Fibroblast of skin of abdomen (primary cell): Measurements from ENCODE around the gene TFPI.
"Not testable (repeated sequence)": the region's sequence is repeated elsewhere in the genome, so short reads cannot be mapped to it uniquely, and the experiment has no call there.

Experiments
- DNase-seq: peaks from one replicate; pipeline ENCODE4 v3.0.0-alpha.2; 2013

TFPI gene

DNA sequence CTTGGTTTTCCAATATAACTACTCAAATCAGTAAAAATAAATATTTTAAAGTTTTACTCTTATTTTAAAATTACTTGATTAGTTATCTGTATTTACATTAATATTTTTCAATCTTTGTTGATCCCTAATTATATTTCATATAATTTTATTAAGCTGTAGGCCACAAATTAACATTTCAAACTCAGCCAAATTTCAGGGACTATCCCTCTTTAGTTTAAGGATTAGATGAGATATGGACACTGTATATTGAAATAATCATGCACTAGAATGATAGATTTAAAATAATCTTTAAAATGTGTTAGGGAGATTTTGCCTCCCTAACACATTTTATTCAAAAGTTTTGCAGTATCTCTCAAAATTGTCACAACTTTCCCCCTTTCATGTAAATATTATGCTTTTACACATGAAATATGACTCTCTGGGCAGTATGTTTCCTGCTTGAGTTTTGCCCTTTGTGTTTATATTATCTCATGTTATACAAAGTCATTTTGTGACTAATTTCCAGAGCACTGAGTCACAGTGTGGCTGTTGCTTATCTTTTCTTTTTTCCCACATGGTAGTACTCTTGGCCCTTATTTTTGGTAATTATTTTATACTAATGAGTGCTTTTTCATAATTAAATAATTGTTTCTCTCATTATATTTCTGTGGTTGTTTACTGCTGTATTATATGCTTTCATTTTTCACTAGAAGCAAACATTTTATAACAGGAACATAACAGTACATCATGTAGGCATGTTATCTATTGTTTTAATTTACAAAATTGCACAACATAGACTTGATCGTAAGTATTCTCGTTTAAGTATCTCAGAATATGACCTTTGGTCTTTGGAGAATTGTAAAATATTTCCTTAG is 1.2 kb downstream of the TFPI start:
- peak; percentile 52 for DNase-seq

DNA sequence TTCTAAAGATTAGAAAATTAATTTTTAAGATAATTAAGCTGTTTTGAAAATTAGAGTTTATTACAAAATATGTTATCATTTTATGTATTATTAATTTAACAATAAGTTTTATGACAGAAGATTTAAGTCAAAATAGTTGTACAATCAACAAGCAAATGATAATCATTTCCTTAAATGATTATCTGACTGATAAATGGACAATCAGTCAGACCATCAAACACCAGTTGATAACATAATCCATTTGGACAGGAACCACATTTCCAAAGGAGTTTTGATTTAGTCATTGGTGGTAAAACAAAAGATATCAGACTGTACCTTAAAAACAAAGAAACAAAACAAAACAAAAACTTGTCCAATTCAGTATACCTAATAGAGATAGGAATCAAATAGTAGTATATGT is 1.9 kb downstream of the TFPI start:
- no peak for DNase-seq

DNA sequence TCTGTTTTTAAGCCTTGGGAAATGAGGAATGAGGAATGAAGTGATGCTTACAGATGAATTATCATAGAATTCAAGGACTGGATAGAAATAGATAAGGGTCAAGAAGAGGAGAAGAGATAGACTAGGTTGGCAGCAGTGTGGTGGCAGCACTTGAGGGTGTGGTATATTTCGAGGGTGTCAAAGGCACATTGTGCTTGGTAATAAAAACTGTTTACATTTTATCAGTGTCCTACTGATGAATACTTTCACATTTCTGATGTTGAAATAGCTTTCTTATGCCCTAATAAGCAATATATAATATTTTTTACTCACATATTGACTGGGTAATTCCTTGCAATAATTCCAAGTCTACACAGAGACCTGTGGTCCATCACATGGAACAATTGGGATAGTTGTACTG is 3.4 kb downstream of the TFPI start:
- no peak for DNase-seq

DNA sequence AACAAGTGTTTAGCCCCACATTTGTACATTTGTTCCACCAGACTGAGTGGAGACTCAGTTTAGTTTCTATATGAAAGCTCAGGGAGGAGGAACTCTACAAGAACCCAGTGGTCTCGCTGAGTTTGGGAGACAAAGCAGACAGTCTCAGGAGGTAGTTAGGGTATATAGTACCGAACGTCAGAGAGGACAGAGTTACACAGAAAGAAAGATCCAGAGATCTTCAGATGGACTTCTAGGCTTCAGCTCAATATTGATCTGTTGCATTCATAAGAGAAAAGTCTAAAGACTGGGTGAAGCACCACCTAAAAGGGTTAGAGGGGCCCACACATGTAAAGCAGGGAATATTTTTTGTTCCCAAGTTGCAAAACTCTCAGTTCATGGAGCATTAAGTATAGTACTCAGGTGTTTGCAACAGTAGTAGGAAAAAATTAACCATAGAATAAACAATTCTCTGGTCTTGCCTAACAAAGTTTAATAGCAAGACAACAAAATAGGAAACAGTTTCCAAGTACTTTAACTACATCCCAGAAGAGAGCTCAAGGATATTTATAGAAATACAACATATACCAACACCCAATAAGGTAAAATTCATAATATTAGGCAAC is 4.2 kb downstream of the TFPI start:
- DNase-seq = no peak

DNA sequence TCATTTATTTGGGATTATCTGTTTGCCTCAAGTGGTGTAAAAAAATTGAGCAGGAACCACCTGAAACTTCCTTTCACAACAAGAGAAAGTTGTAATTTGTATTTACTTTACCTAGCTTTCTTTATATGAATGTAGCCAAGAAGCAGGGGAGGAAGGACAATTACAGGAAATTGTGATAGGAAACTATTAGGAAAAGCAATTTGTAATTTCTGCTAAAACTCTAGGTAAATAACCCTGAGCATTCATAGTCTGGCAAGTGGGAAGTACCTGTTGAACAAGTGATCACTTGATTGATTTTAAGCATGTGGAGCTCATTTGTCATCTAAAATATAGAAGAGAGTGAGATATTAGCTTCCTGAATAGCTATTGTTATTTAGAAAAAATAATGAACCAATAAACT is 5.0 kb downstream of the TFPI start:
- DNase-seq = no peak

DNA sequence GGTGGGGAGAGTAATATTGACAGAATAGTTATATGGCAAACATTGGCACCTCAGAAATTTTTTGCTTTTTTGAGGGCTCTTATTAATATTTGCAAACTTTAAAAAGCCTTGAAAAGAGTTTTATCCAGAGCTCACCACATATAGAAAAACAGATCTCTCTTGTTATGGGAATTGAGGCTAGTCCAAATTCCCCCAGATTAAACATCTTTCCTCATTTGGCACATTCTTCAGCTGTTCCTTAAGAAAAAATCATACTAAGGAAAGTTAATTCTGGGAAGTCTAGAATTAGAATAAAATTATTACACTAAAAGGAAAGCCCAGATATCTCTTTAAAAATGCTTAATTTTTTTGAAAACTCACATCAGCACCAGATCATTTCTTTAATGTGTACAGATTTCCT is 5.6 kb downstream of the TFPI start:
- no peak for DNase-seq

DNA sequence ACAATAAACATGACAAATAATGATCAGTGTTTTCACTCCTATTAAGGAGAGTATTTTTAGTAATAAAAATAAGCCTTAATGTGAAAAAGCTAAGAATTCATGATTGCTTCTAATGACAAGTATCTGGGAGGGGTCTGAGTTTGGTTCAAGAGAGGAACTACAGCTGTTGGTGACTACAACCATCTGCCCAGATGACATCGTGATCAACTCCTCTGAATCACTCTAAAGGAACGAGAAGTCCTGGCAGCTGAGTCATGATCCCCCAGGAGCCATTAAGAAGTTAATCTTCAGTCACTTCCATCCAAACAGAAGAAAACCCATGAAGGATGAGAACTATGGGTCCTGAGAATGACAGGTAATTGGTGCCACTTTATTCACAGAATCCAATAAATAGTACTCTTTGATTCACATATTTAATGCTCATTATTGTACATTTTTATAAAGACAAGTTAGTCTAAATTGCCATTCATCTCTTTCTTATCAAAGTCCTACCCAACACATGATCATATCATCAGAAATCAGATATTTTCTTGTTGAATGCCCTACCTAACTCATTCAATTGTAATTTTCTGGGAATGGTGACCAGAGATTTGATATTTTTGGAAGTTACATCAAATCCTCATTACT is 6.8 kb downstream of the TFPI start:
- DNase-seq = peak; percentile 92

DNA sequence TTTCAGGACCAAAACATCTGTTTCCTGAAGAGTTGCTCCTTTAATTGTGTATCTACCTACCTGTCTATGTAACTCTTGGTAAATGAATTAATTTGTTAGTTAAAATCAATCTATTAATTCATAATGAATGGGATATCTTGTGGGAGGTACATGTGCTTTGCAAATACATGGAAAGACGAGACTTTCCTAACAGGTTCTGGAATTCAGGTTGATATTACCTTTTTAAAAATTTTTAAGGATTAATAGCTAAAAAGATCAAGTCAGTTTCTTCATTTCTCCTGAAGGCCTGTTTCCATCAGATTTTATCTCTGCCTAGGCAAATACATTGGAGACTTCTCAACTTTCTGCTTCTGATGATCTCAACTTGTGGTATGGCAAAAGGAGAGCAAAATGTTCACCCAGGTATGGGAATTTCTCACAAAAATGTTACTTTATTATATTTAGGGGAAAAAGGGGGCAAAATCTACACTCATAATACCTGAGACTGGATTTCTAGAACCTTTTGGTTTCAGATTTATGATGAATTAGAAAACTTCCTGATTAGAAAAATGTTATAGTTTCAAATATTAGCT is 7.4 kb downstream of the TFPI start:
- no peak for DNase-seq

DNA sequence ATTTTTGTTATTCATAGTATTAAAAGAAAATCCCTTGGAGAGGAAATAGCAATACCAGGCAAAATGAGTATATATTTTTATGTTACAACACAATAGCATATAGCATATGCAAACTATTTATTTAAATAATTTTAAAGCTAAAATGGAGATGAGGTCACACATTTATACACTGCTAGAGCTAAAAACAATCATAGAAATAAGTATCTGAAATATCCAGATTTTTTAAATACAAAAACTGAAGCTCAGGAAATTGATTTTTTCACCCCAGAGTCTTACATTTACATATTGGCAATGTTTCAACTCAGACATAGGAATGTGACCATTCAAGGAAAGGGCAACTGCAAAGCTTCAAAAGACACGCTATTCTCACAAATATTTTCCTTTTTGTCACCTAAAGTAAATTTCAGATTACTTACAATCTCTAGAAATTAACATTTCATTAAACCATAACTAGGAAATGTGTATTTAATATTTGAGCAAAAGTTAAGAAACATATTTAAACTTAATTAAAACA is 8.9 kb downstream of the TFPI start:
- DNase-seq = no peak

DNA sequence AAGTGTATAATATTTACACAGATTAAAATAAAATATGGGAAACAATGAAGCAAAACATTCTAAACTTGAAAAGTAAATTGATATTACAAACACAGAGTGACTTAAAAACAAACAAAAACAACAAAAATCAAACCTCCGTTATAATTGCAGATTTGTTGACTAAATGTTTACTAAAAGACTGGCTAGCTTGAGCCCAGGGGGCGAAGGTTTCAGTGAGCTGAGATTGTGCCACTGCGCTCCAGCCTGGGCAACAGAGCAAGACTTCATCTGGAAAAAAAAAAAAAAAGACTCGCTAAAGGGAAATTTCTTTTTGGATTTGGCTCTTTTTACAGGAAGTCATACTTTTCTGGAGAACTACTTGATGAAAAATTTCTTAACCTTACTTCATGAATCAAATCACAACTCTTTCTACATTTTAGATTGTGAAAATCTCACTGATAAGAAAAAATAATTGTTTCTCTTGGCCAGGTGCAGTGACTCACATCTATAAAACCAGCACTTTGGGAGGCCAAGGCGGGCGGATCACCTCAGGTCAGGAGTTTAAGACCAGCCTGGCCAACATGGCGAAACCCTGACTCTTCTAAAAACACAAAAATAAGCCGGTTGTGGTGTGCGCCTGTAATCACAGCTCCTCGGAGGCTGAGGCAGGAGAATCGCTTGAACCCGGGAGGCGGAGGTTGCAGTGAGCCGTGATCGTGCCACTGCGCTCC is 9.7 kb downstream of the TFPI start:
- no peak for DNase-seq

DNA sequence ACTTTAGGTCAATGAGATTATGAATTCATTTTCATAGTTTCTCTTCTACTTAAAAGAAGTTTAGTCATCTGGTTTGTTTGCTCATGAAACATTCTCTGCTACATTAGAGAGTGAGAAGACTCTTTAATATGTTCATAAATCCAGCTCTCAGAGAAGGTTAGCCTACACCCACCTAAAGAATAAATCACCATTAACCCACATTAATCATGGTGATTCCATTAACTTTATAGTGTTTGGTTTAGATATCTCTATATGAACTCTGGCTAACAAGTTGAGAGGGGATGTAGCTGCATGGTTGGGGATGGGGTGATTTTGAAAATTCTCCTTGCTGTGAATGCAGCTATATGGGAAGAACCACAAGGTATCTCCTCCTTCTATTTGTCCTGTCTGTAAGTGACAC is 10.7 kb downstream of the TFPI start:
- no peak for DNase-seq

DNA sequence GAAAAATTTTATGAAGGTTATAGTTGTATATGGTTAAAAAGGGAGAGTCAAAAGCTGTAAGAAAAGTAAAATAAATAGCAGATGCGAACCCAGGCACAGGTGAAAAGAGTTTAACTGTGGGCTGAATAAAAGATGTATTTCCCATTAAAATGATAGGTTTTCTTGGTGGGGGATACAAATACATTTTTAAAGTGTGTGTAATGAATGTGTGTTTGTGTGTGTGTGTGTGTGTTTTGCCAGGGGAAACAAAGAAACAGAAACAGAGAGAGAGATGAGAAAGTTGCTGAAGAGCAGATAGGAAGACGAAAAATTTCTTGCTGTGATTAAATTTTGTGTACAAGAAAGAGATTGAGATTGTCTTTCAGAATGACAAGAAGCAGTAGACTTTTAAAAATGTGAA is 12.1 kb downstream of the TFPI start:
- DNase-seq = no peak

DNA sequence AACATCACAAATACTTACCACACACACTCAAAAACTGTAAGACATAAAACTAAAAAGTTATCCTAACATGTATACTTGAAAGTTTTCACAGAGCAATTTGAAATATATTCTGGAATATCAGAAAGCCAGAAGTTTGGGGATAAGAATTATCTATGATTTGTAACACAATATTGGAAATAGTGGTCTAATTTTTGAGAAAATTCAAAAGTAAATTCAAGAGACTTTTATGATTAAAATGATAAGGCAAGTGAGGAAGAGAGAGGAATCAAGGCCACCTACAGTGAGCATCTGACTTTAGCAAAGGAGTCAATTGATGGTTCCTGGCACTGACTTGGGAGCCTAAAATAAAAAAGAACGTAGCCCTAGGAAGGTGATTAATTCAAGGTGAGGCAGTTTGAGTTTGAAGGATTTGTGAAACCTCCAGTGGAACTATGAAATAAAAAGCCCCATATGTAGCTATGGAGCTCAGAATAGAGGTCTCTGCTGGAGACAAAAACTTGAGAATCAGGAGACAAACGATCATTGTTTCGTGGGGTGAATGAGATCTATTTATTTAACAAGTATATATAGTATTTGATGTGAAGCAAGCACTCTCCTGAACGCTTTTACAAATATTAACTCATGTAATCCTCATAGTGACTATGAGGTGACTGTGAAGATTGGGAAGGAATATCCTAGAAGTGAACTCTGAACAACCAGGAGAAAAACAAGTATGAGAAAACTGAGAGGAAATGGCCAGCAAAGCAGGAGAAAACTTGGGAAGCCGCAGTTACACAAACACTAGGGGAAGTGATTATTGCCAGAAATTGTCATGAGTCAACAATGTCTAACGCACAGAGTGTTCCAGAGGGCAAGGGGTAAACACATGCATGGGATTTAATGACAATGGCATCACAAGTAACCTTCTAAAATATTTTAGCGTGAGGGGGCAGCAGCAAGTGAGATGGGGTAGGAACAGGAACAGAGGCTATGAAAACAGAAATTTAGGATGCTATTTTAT is 12.8 kb downstream of the TFPI start:
- peak; percentile 67 for DNase-seq

DNA sequence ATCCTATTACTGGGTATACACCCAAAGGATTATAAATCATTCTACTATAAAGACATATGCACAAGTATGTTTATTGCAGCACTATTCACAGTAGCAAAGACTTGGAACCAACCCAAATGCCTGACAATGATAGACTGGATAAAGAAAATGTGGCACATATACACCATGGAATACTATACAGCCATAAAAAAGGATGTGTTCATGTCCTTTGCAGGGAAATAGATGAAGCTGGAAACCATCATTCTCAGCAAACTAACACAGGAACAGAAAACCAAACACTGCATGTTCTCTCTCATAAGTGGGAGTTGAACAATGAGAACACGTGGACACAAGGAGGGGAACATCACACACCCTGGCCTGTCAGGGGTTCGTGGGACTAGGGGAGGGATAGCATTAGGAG is 16.0 kb downstream of the TFPI start:
- not testable (repeated sequence) for DNase-seq

DNA sequence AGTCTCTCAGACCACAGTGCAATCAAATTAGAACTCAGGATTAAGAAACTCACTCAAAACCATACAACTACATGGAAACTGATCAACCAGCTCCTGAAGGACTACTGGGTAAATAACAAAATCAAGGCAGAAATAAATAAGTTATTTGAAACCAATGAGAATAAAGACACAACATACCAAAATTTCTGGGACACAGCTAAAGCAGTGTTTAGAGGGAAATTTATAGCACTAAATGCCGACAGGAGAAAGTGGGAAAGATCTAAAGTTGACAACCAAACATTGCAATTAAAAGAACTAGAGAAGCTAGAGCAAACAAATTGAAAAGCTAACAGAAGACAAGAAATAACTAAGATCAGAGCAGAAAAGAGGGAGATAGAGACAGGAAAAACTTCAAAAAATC is 18.9 kb downstream of the TFPI start:
- DNase-seq = not testable (repeated sequence)

DNA sequence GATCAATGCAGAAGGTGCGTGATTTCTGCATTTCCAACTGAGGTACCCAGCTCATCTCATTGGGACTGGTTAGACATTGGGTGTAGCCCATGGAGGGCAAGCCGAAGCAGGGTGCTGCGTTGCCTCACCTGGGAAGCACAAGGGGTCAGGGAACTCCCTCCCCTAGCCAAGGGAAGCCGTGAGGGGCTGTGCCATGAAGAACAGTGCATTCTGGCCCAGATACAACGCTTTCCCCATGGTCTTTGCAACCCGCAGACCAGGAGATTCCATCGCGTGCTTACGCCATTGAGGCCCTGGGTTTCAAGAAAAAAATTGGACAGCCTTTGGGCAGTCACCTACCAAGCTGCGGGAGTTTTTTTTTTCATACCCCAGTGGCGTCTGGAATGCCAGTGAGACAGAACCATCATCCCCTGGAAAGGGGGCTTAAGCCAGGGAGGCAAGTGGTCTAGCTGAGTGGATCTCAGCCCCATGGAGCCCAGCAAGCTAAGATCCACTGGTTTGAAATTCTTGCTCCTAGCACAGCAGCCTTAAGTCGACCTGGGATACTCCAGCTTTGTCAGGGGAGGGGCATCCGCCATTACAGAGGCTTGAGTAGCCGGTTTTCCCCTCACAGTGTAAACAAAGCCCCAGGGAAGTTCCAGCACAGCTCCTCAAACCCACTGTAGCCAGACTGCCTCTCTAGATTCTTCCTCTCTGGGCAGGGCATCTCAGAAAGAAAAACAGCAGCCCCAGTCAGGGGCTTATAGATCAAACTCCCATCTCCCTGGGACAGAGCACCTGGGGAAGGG is 21.7 kb downstream of the TFPI start:
- DNase-seq = no peak

DNA sequence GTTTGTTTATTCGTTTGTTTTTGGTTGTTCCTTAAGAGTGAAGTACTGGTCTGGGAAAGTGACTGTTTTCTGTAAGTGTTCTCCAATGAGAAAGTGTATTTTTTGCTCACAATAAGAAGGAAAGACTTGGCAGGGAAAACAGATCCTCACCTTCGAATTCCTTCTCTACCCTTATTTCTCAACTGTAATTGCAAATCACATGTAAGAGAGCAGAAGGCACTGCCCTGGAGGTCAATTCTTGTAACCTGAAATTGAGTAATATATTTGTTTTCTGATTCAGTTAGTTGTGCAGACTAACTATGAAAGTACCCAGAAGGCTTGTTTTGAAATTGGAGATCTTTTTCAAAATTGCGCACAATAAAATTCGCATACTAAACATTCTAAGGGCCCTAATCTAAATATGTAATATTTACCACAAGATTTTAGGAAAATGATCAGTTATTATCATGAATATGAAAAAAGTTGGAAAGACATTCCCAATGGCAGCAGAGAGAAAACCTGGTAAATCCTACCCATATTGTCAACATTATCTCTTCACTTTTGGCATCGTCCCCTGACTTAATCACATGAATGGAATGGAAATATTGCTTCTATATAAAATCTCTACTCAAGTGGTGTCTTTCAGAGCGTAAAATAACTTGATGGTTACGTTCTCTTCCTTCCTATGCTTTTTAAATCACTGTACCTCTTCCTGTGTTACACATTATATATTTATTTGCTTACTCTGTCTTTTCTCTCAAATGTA is 24.1 kb downstream of the TFPI start:
- no peak for DNase-seq

DNA sequence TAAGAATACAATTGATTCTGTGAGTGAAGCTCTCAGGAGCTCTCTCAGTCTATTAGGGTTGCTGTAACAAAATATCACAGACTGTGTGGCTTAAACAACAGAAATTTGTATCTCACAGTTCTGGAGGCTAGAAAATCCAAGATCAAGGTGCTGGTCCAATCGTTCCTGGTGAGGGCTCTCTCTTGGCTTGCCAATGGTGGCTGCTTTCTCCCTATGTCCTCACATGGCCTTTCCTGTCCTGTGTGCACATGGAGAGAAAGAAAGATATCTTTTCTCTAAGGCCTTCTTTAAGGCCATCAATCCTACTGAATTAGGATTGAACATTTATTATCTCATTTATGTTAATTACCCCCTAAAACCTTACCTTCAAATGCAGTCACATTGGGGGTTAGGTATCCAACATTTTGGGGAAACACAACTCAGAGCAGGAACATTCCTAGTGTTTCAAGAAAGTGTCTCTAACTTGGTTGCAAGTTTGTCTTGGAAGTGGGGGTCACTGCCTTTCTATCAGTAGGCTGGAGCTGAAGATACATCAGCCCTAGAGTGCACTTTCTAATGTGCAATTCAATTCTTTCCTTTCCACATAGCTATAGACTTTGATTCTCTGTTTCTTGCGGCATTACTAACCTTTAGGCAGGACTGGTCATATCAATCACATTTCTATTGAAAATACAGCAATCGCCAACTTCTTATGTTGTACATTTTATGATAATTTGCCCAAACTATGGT is 24.8 kb downstream of the TFPI start:
- no peak for DNase-seq

DNA sequence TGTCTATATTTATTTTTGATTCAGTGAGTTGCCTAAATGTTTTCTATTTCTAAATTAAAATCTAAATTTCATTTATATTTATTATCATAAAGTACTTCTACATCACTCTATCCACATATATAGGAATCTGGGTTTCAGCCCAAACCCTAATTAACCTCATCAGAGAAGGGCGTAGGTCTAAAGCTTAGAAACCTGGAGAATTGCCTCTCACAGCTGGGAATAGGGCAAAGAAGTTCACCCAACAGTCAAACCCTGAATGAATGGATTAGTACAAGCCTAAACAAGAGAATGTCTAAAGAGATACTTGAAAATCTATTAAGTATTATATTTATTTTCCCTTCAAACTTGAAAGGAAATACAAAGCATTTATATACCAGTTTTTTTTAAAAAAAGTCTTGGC is 26.2 kb downstream of the TFPI start:
- DNase-seq = no peak
